SK-N-SH (cell line): Measurements from ENCODE around the gene PALM. TPM values are rescaled to one million over a fixed set of nuclear protein-coding genes. Genes with fewer than 3 reads are reported as not detected.

Experiments used
- CTCF ChIA-PET: fragments of 300-600, 350-600 bp; formaldehyde crosslinking; extraction: SDS; loops from one replicate; lab custom pipeline; 2021; lab: Yijun Ruan, JAX
- POLR2A ChIA-PET: fragments of 350-600 bp; sonication (Branson Sonifier 250); formaldehyde crosslinking; extraction: SDS; loops from one replicate; lab custom pipeline; 2020; ENCODE audit warnings: antibody characterized with exemption, inconsistent platforms; lab: Yijun Ruan, JAX
- DNase-seq: peaks from one replicate; pipeline ENCODE4 v3.0.0; 2012
- H2AFZ ChIP-seq: fragments of 200-600 bp; sonication (generic); 2 replicates; pipeline ENCODE4 v1.8.1; 2016; ENCODE audit warnings: antibody characterized with exemption, mild to moderate bottlenecking, low read depth
- H3F3A ChIP-seq: fragments of 200-600 bp; sonication (generic); replicated peaks from 2 replicates; pipeline ENCODE3; 2016; ENCODE audit warnings: antibody characterized with exemption, mild to moderate bottlenecking; ENCODE audit not compliant: insufficient read depth
- H3K27ac ChIP-seq, 2 experiments: fragments of 200-500 bp in 1 of 2; fragments of 200-600 bp in 1 of 2; sonication (Bioruptor generic) in 1 of 2; sonication (generic), shearing (Covaris generic) in 1 of 2; 2 replicates each; pipeline versions ENCODE4 v1.5.1 to v1.6.1; 2014 to 2016; ENCODE audit warnings: low read depth in 2 of 2, inconsistent platforms in 1 of 2, low read length in 1 of 2, mild to moderate bottlenecking in 1 of 2, mixed read lengths in 1 of 2
- H3K27me3 ChIP-seq: fragments of 200-600 bp; sonication (generic), shearing (Covaris generic); 2 replicates; pipeline ENCODE4 v1.6.1; 2016; ENCODE audit warnings: mixed run types; ENCODE audit not compliant: insufficient read depth
- H3K36me3 ChIP-seq, 2 experiments: fragments of 200-500 bp in 1 of 2; fragments of 200-600 bp in 1 of 2; sonication (Bioruptor generic) in 1 of 2; sonication (generic) in 1 of 2; replicated peaks in 1 of 2; 2 replicates each; pipeline versions ENCODE3 to v1.5.1; 2014 to 2016; ENCODE audit warnings: low read length in 1 of 2, mild to moderate bottlenecking in 1 of 2; ENCODE audit not compliant: insufficient read depth in 2 of 2, control insufficient read depth in 1 of 2
- H3K4me1 ChIP-seq, 2 experiments: fragments of 200-500 bp in 1 of 2; fragments of 200-600 bp in 1 of 2; sonication (Bioruptor generic) in 1 of 2; sonication (generic), shearing (Covaris generic) in 1 of 2; 2 replicates each; pipeline versions ENCODE4 v1.5.1 to v1.6.1; 2014 to 2016; ENCODE audit warnings: low read depth in 1 of 2, low read length in 1 of 2, mixed run types in 1 of 2; ENCODE audit not compliant: insufficient read depth in 2 of 2, control insufficient read depth in 1 of 2
- H3K4me2 ChIP-seq: fragments of 200-600 bp; sonication (generic), shearing (Covaris generic); 2 replicates; pipeline ENCODE4 v1.6.1; 2017; ENCODE audit warnings: mixed run types
- H3K4me3 ChIP-seq, 2 experiments: fragments of 200-500 bp in 1 of 2; fragments of 200-600 bp in 1 of 2; sonication (Bioruptor generic) in 1 of 2; sonication (generic), shearing (Covaris generic) in 1 of 2; 2 replicates each; pipeline versions ENCODE4 v1.5.1 to v1.8.1; 2014 to 2016; ENCODE audit warnings: low read depth in 2 of 2, inconsistent platforms in 1 of 2, low read length in 1 of 2, mild to moderate bottlenecking in 1 of 2, mixed read lengths in 1 of 2, moderate library complexity in 1 of 2
- H3K79me2 ChIP-seq: fragments of 200-600 bp; sonication (generic); 2 replicates; pipeline ENCODE4 v1.8.1; 2017; ENCODE audit warnings: mild to moderate bottlenecking; ENCODE audit not compliant: insufficient read depth
- H3K9ac ChIP-seq: fragments of 200-600 bp; sonication (generic); 2 replicates; pipeline ENCODE4 v1.6.1; 2017; ENCODE audit warnings: mixed run types
- H3K9me2 ChIP-seq: fragments of 200-600 bp; sonication (generic); 2 replicates; pipeline ENCODE4 v1.6.1; 2017; ENCODE audit warnings: mixed run types
- H3K9me3 ChIP-seq: fragments of 200-600 bp; sonication (generic); 2 replicates; pipeline ENCODE4 v1.6.1; 2017; ENCODE audit warnings: mixed run types, mild to moderate bottlenecking, moderate library complexity
- H4K20me1 ChIP-seq: fragments of 200-600 bp; sonication (generic); 2 replicates; pipeline ENCODE4 v1.6.1; 2017; ENCODE audit warnings: mild to moderate bottlenecking, mixed run types; ENCODE audit not compliant: insufficient read depth
- EP300 ChIP-seq, 2 experiments: IDR thresholded peaks; 2 replicates each; pipeline versions ENCODE4 v1.4.0 to v1.6.1; 2012; ENCODE audit warnings: borderline replicate concordance in 1 of 2, low read depth in 1 of 2, low read length in 1 of 2
- EZH2phosphoT487 ChIP-seq: fragments of 200-600 bp; sonication (generic); IDR thresholded peaks from 2 replicates; pipeline ENCODE4 v1.6.1; 2017; ENCODE audit warnings: low read depth, mixed run types, mild to moderate bottlenecking, antibody characterized with exemption, moderate library complexity, borderline replicate concordance
- FOXJ3 ChIP-seq: sonication (generic); formaldehyde crosslinking; IDR thresholded peaks from 2 replicates; pipeline ENCODE4 v1.5.1; 2020; ENCODE audit warnings: mild to moderate bottlenecking, missing genetic modification reagents
- FOXM1 ChIP-seq: IDR thresholded peaks from 2 replicates; pipeline ENCODE4 v1.4.0; 2012; ENCODE audit warnings: low read depth, mild to moderate bottlenecking
- GATA2 ChIP-seq: sonication (generic); formaldehyde crosslinking; IDR thresholded peaks from 2 replicates; pipeline ENCODE4 v1.5.0; 2020; ENCODE audit warnings: mild to moderate bottlenecking, missing genetic modification reagents
- JUND ChIP-seq: IDR thresholded peaks from 2 replicates; pipeline ENCODE4 v1.4.0; 2012
- MEF2A ChIP-seq: IDR thresholded peaks from 2 replicates; pipeline ENCODE4 v1.4.0; 2012; ENCODE audit warnings: low read depth, borderline replicate concordance
- RAD21 ChIP-seq: IDR thresholded peaks from 2 replicates; pipeline ENCODE4 v1.6.1; 2012; ENCODE audit warnings: mild to moderate bottlenecking, low read length
- SMC3 ChIP-seq: IDR thresholded peaks from 2 replicates; pipeline ENCODE4 v1.6.1; 2012; ENCODE audit warnings: low read depth, low read length, improper control_type of control experiment
- WGBS: methylation state at CpG from one replicate; pipeline ENCODE4 v1.1.6; 2017; ENCODE audit warnings: low lambda C conversion rate; 5-methylcytosine and 5-hydroxymethylcytosine counted together
- polyA plus RNA-seq, 3 experiments: library from polyadenylated mRNA; depleted of rRNA; stranded (reverse); fragments of >200 nt; gene quantifications; 2 replicates each; pipeline ENCODE4 v1.2.3, GENCODE V29; 2012
- TF ChIP-seq, protein P1 (sequence below): IDR thresholded peaks from 2 replicates; pipeline ENCODE4 v1.4.0; 2012; ENCODE audit warnings: low read depth
- TF ChIP-seq, protein P2 (sequence below): fragments of 150-350 bp; IDR thresholded peaks from 2 replicates; pipeline ENCODE4 v1.6.1; 2016; ENCODE audit warnings: mild to moderate bottlenecking, low read depth, low read length

Gene PALM
- polyA plus RNA-seq, 1 of the 3 experiments (the other 2 are of a cell fraction): 15.6 TPM

DNA sequence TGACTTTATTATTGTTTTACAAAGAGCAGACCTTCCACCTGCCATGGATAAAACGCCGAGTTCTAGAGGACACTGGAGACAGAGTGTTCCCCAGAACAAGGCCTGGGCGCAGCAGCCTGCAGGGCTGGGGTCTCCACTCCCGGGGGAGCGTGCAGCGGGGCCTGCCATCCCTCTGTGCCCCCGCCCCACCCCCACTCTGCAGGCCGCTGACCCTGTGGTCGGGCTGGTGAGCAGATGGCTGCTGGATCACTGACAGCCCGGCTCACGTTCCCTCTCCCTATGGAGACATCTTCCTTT lies 79.9 kb downstream of the PALM start:
- POLR2A ChIA-PET: no interaction called here
- Histone ChIP-seq H3K9me3 (no peaks in the 10 kb centered on the region), H4K20me1 (no peaks in the 10 kb centered on the region), H3K79me2 (no peaks in the 10 kb centered on the region), H3K4me2 (no peak overlapping the region), H3K9ac (no peak overlapping the region), H3K36me3 (no peaks in the 10 kb centered on the region), H3K27ac (peak overlapping the region in 1 of 2 experiments; percentile 43; a peak in 1 of 4 replicates), H3F3A (no peaks in the 10 kb centered on the region), H3K4me1 (peaks cover 0 to 15% of the 10 kb centered on the region in 2 experiments; a peak in 1 of 4 replicates), H3K4me3 (no peak overlapping the region), H3K27me3 (no peaks in the 10 kb centered on the region), H2AFZ (no peak overlapping the region), H3K9me2 (no peaks in the 10 kb centered on the region)
- DNase-seq: peak; percentile 64
- no peak for TF ChIP-seq FOXM1
- TF ChIP-seq EZH2phosphoT487: no peak
- TF ChIP-seq, protein P1, sequence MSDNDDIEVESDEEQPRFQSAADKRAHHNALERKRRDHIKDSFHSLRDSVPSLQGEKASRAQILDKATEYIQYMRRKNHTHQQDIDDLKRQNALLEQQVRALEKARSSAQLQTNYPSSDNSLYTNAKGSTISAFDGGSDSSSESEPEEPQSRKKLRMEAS: no peak
- no peak for TF ChIP-seq FOXJ3
- TF ChIP-seq SMC3: no peak
- TF ChIP-seq GATA2 (CRISPR knock-in tag): no peak
- no peak for TF ChIP-seq EP300 (IDR thresholded peaks at IDR 0.05; ENCODE audit: borderline replicate concordance in 1 of 2, low read depth in 1 of 2, low read length in 1 of 2)
- TF ChIP-seq RAD21: no peak
- CTCF ChIA-PET: interaction anchor here (0.6 to 1.3 kb wide), 2 partner anchors 18 to 101 kb away, joined by 3 to 4 read pairs; no protein-coding TSS in a partner anchor
- WGBS: no CpG with 5 or more reads among the region's 11 CpGs

DNA sequence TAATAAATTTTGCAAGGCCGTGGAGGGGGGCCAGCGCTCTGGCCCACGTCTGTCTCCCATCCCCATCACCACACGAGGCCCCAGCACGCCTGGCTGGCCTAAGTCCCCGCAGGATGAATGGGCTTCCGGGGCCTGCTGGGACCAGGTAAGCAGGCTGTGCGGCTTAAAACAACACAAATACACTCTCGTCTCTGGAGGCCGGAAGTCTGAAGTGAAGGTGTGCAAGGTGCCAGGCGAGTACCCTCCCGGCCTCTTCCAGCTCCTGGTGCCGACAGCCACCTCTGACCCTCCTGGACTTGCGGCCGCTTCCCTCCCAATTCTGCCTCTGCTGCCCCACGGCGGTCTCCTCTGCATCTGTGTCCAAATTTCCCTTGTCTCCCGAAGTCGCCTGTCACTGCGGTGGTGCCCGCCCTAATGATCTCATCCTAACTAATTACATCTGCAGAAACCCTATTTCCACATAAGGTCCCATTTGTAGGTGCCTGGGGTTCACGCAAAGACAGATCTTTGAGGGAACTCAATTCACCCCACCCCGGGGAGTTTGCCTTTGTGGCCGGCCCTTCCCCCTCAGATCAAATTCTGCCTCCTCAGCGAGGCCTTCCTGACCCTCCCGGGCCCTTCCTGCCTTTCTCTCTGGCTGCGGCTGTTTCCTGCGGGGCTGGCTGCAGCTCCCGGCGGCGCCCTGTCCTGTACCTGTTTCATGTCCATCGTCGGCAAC lies 80.4 kb downstream of the PALM start:
- TF ChIP-seq MEF2A (no peak), JUND (no peak)
- TF ChIP-seq, protein P2, sequence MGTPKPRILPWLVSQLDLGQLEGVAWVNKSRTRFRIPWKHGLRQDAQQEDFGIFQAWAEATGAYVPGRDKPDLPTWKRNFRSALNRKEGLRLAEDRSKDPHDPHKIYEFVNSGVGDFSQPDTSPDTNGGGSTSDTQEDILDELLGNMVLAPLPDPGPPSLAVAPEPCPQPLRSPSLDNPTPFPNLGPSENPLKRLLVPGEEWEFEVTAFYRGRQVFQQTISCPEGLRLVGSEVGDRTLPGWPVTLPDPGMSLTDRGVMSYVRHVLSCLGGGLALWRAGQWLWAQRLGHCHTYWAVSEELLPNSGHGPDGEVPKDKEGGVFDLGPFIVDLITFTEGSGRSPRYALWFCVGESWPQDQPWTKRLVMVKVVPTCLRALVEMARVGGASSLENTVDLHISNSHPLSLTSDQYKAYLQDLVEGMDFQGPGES: no peak
- no peak overlapping the region for H3K4me2 ChIP-seq

More for the DNA sequence above, 80.4 kb downstream of the PALM start:
- Histone ChIP-seq H3K9me3 (no peaks in the 10 kb centered on the region), H3K27me3 (no peaks in the 10 kb centered on the region), H3K79me2 (no peaks in the 10 kb centered on the region), H2AFZ (no peak overlapping the region), H3K9me2 (no peaks in the 10 kb centered on the region), H3K4me1 (peaks cover 0 to 15% of the 10 kb centered on the region in 2 experiments; a peak in 1 of 4 replicates), H3K4me3 (no peak overlapping the region), H3K9ac (no peak overlapping the region), H4K20me1 (no peaks in the 10 kb centered on the region), H3K36me3 (no peaks in the 10 kb centered on the region), H3F3A (peaks cover 2% of the 10 kb centered on the region), H3K27ac (peak overlapping the region in 1 of 2 experiments; percentile 43; a peak in 1 of 4 replicates)
- POLR2A ChIA-PET: no interaction called here
- DNase-seq: no peak
- WGBS: 64% methylated on average over 13 of the region's 33 CpGs
- CTCF ChIA-PET: no interaction called here
